Ovary (tissue), 9 donors: ENCODE results near the gene GAPDHS. TPM values are rescaled to one million over a fixed set of nuclear protein-coding genes. Genes with fewer than 3 reads are reported as not detected.

ENCODE experiments used
- DNase-seq, 5 donors: peaks; one replicate each; pipeline ENCODE4 v3.0.0-alpha.2; 2019 to 2020
- H3K27ac ChIP-seq, 2 donors: fragments of 200-600 bp; one replicate each; pipeline versions ENCODE4 v1.5.1 to v1.8.0; 2019 to 2022
- H3K27me3 ChIP-seq: fragments of 200-600 bp; one replicate; pipeline ENCODE4 v1.8.0; 2022
- H3K36me3 ChIP-seq: fragments of 200-600 bp; sonication (generic); one replicate; pipeline ENCODE4 v1.5.1; 2019
- H3K4me1 ChIP-seq: one replicate; pipeline ENCODE4 v1.8.1; 2013; ENCODE audit warnings: mild to moderate bottlenecking, moderate library complexity; ENCODE audit not compliant: insufficient read depth
- H3K4me3 ChIP-seq: fragments of 200-600 bp; sonication (generic); one replicate; pipeline ENCODE4 v1.5.1; 2017
- H3K9me3 ChIP-seq, 2 donors: fragments of 200-600 bp in 1 of 2; sonication (generic) in 1 of 2; one replicate each; pipeline versions ENCODE4 v1.5.1 to v1.8.1; 2013 to 2019; ENCODE audit warnings: mild to moderate bottlenecking in 1 of 2, moderate library complexity in 1 of 2
- CTCF ChIP-seq, 3 donors: fragments of 450-650 bp in 2 of 3; fragments of 200-600 bp in 1 of 3; IDR thresholded peaks; one replicate each; pipeline versions ENCODE4 v1.5.1 to v1.8.0; 2016 to 2022; ENCODE audit warnings: antibody characterized with exemption in 3 of 3, mild to moderate bottlenecking in 1 of 3
- EP300 ChIP-seq: sonication (generic); formaldehyde crosslinking; IDR thresholded peaks from one replicate; pipeline ENCODE4 v1.6.1; 2017; ENCODE audit warnings: antibody characterized with exemption
- POLR2A ChIP-seq: fragments of 450-650 bp; IDR thresholded peaks from one replicate; pipeline ENCODE4 v1.6.1; 2017; ENCODE audit warnings: antibody characterized with exemption, mild to moderate bottlenecking, moderate library complexity
- WGBS, 3 donors: extraction: QIAGEN DNeasy Blood & Tissue Kit in 1 of 3; methylation state at CpG; one replicate each; pipeline versions ENCODE4 v1.1.5 to v1.1.7; 2013 to 2017; 5-methylcytosine and 5-hydroxymethylcytosine counted together
- intact Hi-C, 4 donors: fragments of 100-400 bp; cut with DNase I; formaldehyde crosslinking; loops; one replicate each; pipeline versions ENCODE4 v1.11.0 to v1.15.1; 2022 to 2023
- polyA plus RNA-seq, 2 donors: library from polyadenylated mRNA; stranded (reverse); fragments of 200-250 nt in 1 of 2; fragments of 350-450 nt in 1 of 2; fragmentation: Illumina TruSeq in 1 of 2; extraction: RNeasy Lipid Tissue Mini Kit (QIAGEN cat#74804) in 1 of 2; gene quantifications; one replicate each; pipeline ENCODE4 v1.2.3, GENCODE V29; 2013 to 2014
- total RNA-seq, 7 donors: library from RNA; depleted of rRNA in 2 of 7; stranded (reverse); fragments of >200 nt in 2 of 7; fragmentation: NEBNext Ultra II Directional in 3 of 7; extraction: Animal tissue kit (Norgen Biotek cat#: 25700) in 3 of 7; gene quantifications; one replicate each; pipeline versions ENCODE4 v1.1.0 to v1.2.4, GENCODE V29; 2016 to 2023
- donor health status: DM: no; HTN: no; CAD: no; lungs with moderate emphysema.
- donor health status: DM: no; HTN: no; CAD: no.
- donor health status: Bipolar disorder and iron deficiency.
- donor health status: DM: yes; HTN: yes; CAD: no.
- donor health status: DM: no; HTN: no; CAD: no.
- donor health status: DM: yes; HTN: yes; CAD: no.

GAPDHS gene
- total and polyA plus RNA-seq, 9 donors: not detected

- Histone ChIP-seq H3K4me3 (no peak overlapping the region), H3K27me3 (no peaks in the 10 kb centered on the region), H3K9me3 (no peaks in the 10 kb centered on the region), H3K36me3 (no peaks in the 10 kb centered on the region), H3K4me1 (no peaks in the 10 kb centered on the region), H3K27ac (no peak overlapping the region)
- TF ChIP-seq POLR2A (no peak), EP300 (no peak), CTCF (IDR thresholded peaks at IDR 0.05) (no peak)
- WGBS, 3 donors: 68 to 91% (median 76%) methylated on average over 4 of the region's 4 CpGs
- intact Hi-C loops: no loop called here
- no peak for DNase-seq
Measured at GRCh38 chr19:35525873-35526272, 7.4 kb upstream of the GAPDHS start.

- no peak for TF ChIP-seq POLR2A
- TF ChIP-seq EP300: no peak
- no peak for TF ChIP-seq CTCF (IDR thresholded peaks at IDR 0.05)
- no peaks in the 10 kb centered on the region for H3K27me3 ChIP-seq
- WGBS, 3 donors: 67 to 68% (median 68%) methylated on average over 11 of the region's 11 CpGs
Measured at GRCh38 chr19:35528218-35529038, 4.8 kb upstream of the GAPDHS start, which contains the start of gene SBSN. Gene SBSN, minus strand, starts transcription at chr19:35528311. Its CDS starts 30 bp downstream, at chr19:35528281.

GRCh38 chr19:35529241-35530218, 3.7 kb upstream of the GAPDHS start:
- Histone ChIP-seq H3K4me1 (no peaks in the 10 kb centered on the region), H3K27ac (no peak overlapping the region), H3K27me3 (no peaks in the 10 kb centered on the region), H3K36me3 (no peaks in the 10 kb centered on the region), H3K4me3 (no peak overlapping the region), H3K9me3 (no peaks in the 10 kb centered on the region)
- TF ChIP-seq POLR2A: no peak
- no peak for TF ChIP-seq EP300
- TF ChIP-seq CTCF (IDR thresholded peaks at IDR 0.05): no peak
- intact Hi-C loops: no loop called here
- 60 to 70% (median 64%) methylated on average over 19 of the region's 19 CpGs for WGBS, 3 donors
- no peak for DNase-seq

More at GRCh38 chr19:35528218-35529038, 4.8 kb upstream of the GAPDHS start, which contains the start of gene SBSN:
- Histone ChIP-seq H3K4me1 (no peaks in the 10 kb centered on the region), H3K36me3 (no peaks in the 10 kb centered on the region), H3K9me3 (no peaks in the 10 kb centered on the region), H3K27ac (no peak within 1 kb of the TSS), H3K4me3 (no peak within 1 kb of the TSS)
- DNase-seq: no peak
- intact Hi-C loops: no loop called here

GRCh38 chr19:35531291-35531690, 2.0 kb upstream of the GAPDHS start:
- WGBS, 3 donors: 49 to 55% (median 53%) methylated on average over 6 of the region's 6 CpGs
- Histone ChIP-seq H3K36me3 (no peaks in the 10 kb centered on the region), H3K27me3 (no peaks in the 10 kb centered on the region), H3K4me3 (no peak overlapping the region), H3K9me3 (no peaks in the 10 kb centered on the region), H3K27ac (no peak overlapping the region), H3K4me1 (no peaks in the 10 kb centered on the region)
- DNase-seq: no peak
- TF ChIP-seq CTCF (IDR thresholded peaks at IDR 0.05) (no peak), POLR2A (no peak), EP300 (no peak)
- intact Hi-C loops: no loop called here
